ENCODE data around the gene TRIM42. TPM values are rescaled to one million over a fixed set of nuclear protein-coding genes. Genes with fewer than 3 reads are reported as not detected.

Gene TRIM42
- polyA plus RNA-seq, 1 donor (not counting 4 experiments of a cell fraction or from before 2014, with no cell fraction given) = not detected

DNA sequence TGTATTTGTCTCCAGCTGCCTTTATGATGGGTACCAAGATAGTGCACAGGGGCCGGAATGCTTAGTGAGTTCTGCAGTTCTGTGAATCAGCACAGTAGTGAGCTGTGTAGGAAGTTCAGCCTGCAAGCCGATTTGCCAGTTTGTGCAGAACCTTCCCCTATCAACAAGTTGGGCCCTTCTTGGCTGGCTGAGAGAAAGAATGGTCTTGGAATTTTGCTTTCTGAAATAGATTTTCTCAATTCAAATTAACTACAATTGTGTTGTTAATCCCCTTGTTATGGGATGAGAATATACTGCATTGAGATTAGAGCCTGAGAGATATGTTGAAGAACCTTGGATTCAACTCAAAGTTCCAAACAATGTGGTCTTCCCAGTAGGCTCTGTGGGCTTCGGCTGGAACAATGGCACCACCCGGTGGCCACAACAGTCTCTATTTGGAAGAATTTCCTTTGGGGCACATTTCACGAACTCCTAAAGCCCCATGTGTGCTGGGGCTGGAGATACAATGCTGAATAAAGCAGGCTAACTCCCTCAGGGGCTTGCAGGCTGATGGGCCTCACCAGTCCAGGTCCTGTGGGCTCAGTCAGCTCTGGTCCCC lies 59.1 kb downstream of the TRIM42 start:
- H4K20me1 ChIP-seq (ENCODE audit: control insufficient read depth, extremely low read depth, insufficient read depth, low read length) = no peaks in the 10 kb centered on the region
- H2AFZ ChIP-seq (ENCODE audit: control insufficient read depth, low read length) = no peak overlapping the region
- H3K79me2 ChIP-seq (ENCODE audit: control insufficient read depth, insufficient read depth, low read length) = no peaks in the 10 kb centered on the region
- no peaks in the 10 kb centered on the region for H3K9me1 ChIP-seq (ENCODE audit: control insufficient read depth, extremely low read depth, insufficient read depth, low read length)
- H3K9ac ChIP-seq (ENCODE audit: control insufficient read depth, extremely low read depth, insufficient read depth, low read length) = no peak overlapping the region
- H3K4me3 ChIP-seq (ENCODE audit: control insufficient read depth in 2 of 3, extremely low read depth in 1 of 3, insufficient read depth in 2 of 3, low read depth in 1 of 3, low read length in 3 of 3) = no peak overlapping the region
- no peaks in the 10 kb centered on the region for H3K36me3 ChIP-seq (ENCODE audit: control insufficient read depth in 2 of 2, extremely low read depth in 1 of 2, insufficient read depth in 2 of 2, low read length in 2 of 2)
- no peaks in the 10 kb centered on the region for H3K9me3 ChIP-seq (ENCODE audit: control insufficient read depth, low read depth, low read length)
- H3K4me2 ChIP-seq (ENCODE audit: control insufficient read depth, extremely low read depth, insufficient read depth, low read depth, low read length) = no peak overlapping the region
- no peaks in the 10 kb centered on the region for H3K4me1 ChIP-seq (ENCODE audit: control insufficient read depth, extremely low read depth, insufficient read depth, low read length)
- H3K27me3 ChIP-seq (ENCODE audit: control insufficient read depth, extremely low read depth, insufficient read depth, low read length) = no peaks in the 10 kb centered on the region
- TF ChIP-seq, protein P1, sequence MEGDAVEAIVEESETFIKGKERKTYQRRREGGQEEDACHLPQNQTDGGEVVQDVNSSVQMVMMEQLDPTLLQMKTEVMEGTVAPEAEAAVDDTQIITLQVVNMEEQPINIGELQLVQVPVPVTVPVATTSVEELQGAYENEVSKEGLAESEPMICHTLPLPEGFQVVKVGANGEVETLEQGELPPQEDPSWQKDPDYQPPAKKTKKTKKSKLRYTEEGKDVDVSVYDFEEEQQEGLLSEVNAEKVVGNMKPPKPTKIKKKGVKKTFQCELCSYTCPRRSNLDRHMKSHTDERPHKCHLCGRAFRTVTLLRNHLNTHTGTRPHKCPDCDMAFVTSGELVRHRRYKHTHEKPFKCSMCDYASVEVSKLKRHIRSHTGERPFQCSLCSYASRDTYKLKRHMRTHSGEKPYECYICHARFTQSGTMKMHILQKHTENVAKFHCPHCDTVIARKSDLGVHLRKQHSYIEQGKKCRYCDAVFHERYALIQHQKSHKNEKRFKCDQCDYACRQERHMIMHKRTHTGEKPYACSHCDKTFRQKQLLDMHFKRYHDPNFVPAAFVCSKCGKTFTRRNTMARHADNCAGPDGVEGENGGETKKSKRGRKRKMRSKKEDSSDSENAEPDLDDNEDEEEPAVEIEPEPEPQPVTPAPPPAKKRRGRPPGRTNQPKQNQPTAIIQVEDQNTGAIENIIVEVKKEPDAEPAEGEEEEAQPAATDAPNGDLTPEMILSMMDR (optimal IDR thresholded peaks at IDR 0.05 in 1 of 3, IDR thresholded peaks at IDR 0.05 in 1 of 3, conservative IDR thresholded peaks at IDR 0.05 in 1 of 3; ENCODE audit: extremely low read depth in 1 of 3, insufficient read depth in 2 of 3, low read length in 3 of 3) = peak; percentile 56 to 69 (median 63)
- no peak for TF ChIP-seq EZH2 (IDR thresholded peaks at IDR 0.05; ENCODE audit: low read length)
- FAIRE-seq = peak; percentile 49
- no peak for DNase-seq (ENCODE audit: low read depth, low spot score)
- no peak overlapping the region for H3K27ac ChIP-seq (ENCODE audit: control insufficient read depth, insufficient read depth, low read length)
- dilution Hi-C loops (cut with MboI; ENCODE audit: extremely low pct_ligation_motif_present, low sequenced_read_pairs) = no loop called here

DNA sequence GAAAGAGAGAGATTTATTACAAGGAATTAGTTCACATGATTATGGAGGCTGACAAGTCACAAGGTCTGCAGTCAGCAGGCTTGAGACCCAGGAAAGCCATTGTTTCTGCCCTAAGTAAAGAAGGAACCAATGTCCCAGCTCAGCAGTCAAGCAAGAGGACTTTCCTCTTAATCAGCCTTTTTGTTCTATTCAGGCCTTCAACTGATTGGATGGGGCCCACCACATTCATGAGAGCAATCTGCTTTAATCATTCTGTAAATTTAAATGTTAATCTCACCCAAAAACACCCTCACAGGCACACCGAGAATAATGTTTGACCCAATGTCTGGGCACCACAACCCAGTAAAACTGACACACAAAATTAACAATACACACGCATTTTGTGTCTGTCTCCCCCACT lies 64.3 kb downstream of the TRIM42 start:
- dilution Hi-C loops (cut with MboI; ENCODE audit: extremely low pct_ligation_motif_present, low sequenced_read_pairs) = no loop called here
- FAIRE-seq (no peak), DNase-seq (ENCODE audit: low read depth, low spot score) (no peak)
- no peak overlapping the region for H2AFZ ChIP-seq (ENCODE audit: control insufficient read depth, low read length)
- H3K27ac ChIP-seq (ENCODE audit: control insufficient read depth, insufficient read depth, low read length) = no peak overlapping the region
- no peaks in the 10 kb centered on the region for H3K36me3 ChIP-seq (ENCODE audit: control insufficient read depth in 2 of 2, extremely low read depth in 1 of 2, insufficient read depth in 2 of 2, low read length in 2 of 2)
- H3K4me2 ChIP-seq (ENCODE audit: control insufficient read depth, extremely low read depth, insufficient read depth, low read depth, low read length) = no peak overlapping the region
- no peaks in the 10 kb centered on the region for H3K4me1 ChIP-seq (ENCODE audit: control insufficient read depth, extremely low read depth, insufficient read depth, low read length)
- no peaks in the 10 kb centered on the region for H3K9me3 ChIP-seq (ENCODE audit: control insufficient read depth, low read depth, low read length)
- H3K79me2 ChIP-seq (ENCODE audit: control insufficient read depth, insufficient read depth, low read length) = no peaks in the 10 kb centered on the region
- H3K4me3 ChIP-seq (ENCODE audit: control insufficient read depth in 2 of 3, extremely low read depth in 1 of 3, insufficient read depth in 2 of 3, low read depth in 1 of 3, low read length in 3 of 3) = no peak overlapping the region
- TF ChIP-seq, protein P1 (optimal IDR thresholded peaks at IDR 0.05 in 1 of 3, IDR thresholded peaks at IDR 0.05 in 1 of 3, conservative IDR thresholded peaks at IDR 0.05 in 1 of 3; ENCODE audit: extremely low read depth in 1 of 3, insufficient read depth in 2 of 3, low read length in 3 of 3) = no peak
- TF ChIP-seq EZH2 (IDR thresholded peaks at IDR 0.05; ENCODE audit: low read length) = no peak
- no peaks in the 10 kb centered on the region for H3K27me3 ChIP-seq (ENCODE audit: control insufficient read depth, extremely low read depth, insufficient read depth, low read length)
- no peaks in the 10 kb centered on the region for H3K9me1 ChIP-seq (ENCODE audit: control insufficient read depth, extremely low read depth, insufficient read depth, low read length)
- no peaks in the 10 kb centered on the region for H4K20me1 ChIP-seq (ENCODE audit: control insufficient read depth, extremely low read depth, insufficient read depth, low read length)
- no peak overlapping the region for H3K9ac ChIP-seq (ENCODE audit: control insufficient read depth, extremely low read depth, insufficient read depth, low read length)
